Measurements from ENCODE around the gene KPTN.
"Not testable (repeated sequence)": the region's sequence is repeated elsewhere in the genome, so short reads cannot be mapped to it uniquely, and the experiment has no call there.

- TF ChIP-seq, protein P1, sequence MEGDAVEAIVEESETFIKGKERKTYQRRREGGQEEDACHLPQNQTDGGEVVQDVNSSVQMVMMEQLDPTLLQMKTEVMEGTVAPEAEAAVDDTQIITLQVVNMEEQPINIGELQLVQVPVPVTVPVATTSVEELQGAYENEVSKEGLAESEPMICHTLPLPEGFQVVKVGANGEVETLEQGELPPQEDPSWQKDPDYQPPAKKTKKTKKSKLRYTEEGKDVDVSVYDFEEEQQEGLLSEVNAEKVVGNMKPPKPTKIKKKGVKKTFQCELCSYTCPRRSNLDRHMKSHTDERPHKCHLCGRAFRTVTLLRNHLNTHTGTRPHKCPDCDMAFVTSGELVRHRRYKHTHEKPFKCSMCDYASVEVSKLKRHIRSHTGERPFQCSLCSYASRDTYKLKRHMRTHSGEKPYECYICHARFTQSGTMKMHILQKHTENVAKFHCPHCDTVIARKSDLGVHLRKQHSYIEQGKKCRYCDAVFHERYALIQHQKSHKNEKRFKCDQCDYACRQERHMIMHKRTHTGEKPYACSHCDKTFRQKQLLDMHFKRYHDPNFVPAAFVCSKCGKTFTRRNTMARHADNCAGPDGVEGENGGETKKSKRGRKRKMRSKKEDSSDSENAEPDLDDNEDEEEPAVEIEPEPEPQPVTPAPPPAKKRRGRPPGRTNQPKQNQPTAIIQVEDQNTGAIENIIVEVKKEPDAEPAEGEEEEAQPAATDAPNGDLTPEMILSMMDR (IDR thresholded peaks at IDR 0.05; ENCODE audit: low read depth, low read length), result not testable (repeated sequence)
- TF ChIP-seq EZH2phosphoT487 (IDR thresholded peaks at IDR 0.05; ENCODE audit: low read depth), result not testable (repeated sequence)
These were observed 2.2 kb upstream of the KPTN start for GRCh38 chr19:47486220-47486619.
